ENCODE results near the gene IL25. TPM values are rescaled to one million over a fixed set of nuclear protein-coding genes. Genes with fewer than 3 reads are reported as not detected.
"Not testable (repeated sequence)": the region's sequence is repeated elsewhere in the genome, so short reads cannot be mapped to it uniquely, and the experiment has no call there.

Gene IL25
- total RNA-seq, 4 donors from 2014 or later, result 0.68 to 1.2 TPM; not detected in 2

DNA sequence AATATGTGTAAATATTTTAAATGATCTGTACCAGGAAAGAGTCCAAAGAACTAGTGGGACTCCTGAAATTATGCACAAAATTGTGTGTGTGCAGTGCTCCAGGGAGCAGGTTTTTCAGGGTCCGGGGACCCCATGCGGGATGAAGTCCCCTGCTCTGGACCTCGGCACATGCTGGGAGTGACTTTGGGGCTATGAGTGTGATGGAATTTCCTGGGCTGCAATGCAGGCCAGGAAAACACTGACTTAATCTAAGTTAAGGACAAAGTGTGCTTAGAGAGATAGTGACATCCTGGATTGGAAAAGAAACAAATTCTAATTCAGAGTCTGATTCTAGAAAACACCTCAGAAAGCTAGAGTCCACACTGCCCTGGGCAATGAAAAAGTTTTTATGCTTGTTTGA, 41.6 kb downstream of the IL25 start:
- WGBS, result 71% methylated on average over 3 of the region's 3 CpGs
- peaks cover 10% of the 10 kb centered on the region for H3K27me3 ChIP-seq
- no peak overlapping the region for H3K4me3 ChIP-seq
- no peak overlapping the region for H3K27ac ChIP-seq
- no peaks in the 10 kb centered on the region for H3K9me3 ChIP-seq
- TF ChIP-seq EP300 (IDR thresholded peaks at IDR 0.05), result no peak
- TF ChIP-seq POLR2AphosphoS5 (IDR thresholded peaks at IDR 0.05), result no peak
- no peak for TF ChIP-seq POLR2A (IDR thresholded peaks at IDR 0.05)
- TF ChIP-seq, protein P1, sequence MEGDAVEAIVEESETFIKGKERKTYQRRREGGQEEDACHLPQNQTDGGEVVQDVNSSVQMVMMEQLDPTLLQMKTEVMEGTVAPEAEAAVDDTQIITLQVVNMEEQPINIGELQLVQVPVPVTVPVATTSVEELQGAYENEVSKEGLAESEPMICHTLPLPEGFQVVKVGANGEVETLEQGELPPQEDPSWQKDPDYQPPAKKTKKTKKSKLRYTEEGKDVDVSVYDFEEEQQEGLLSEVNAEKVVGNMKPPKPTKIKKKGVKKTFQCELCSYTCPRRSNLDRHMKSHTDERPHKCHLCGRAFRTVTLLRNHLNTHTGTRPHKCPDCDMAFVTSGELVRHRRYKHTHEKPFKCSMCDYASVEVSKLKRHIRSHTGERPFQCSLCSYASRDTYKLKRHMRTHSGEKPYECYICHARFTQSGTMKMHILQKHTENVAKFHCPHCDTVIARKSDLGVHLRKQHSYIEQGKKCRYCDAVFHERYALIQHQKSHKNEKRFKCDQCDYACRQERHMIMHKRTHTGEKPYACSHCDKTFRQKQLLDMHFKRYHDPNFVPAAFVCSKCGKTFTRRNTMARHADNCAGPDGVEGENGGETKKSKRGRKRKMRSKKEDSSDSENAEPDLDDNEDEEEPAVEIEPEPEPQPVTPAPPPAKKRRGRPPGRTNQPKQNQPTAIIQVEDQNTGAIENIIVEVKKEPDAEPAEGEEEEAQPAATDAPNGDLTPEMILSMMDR (IDR thresholded peaks at IDR 0.05), result no peak
- DNase-seq (ENCODE audit: low spot score in 2 of 2), result no peak
- H3K36me3 ChIP-seq, result no peaks in the 10 kb centered on the region
- no peaks in the 10 kb centered on the region for H3K4me1 ChIP-seq

DNA sequence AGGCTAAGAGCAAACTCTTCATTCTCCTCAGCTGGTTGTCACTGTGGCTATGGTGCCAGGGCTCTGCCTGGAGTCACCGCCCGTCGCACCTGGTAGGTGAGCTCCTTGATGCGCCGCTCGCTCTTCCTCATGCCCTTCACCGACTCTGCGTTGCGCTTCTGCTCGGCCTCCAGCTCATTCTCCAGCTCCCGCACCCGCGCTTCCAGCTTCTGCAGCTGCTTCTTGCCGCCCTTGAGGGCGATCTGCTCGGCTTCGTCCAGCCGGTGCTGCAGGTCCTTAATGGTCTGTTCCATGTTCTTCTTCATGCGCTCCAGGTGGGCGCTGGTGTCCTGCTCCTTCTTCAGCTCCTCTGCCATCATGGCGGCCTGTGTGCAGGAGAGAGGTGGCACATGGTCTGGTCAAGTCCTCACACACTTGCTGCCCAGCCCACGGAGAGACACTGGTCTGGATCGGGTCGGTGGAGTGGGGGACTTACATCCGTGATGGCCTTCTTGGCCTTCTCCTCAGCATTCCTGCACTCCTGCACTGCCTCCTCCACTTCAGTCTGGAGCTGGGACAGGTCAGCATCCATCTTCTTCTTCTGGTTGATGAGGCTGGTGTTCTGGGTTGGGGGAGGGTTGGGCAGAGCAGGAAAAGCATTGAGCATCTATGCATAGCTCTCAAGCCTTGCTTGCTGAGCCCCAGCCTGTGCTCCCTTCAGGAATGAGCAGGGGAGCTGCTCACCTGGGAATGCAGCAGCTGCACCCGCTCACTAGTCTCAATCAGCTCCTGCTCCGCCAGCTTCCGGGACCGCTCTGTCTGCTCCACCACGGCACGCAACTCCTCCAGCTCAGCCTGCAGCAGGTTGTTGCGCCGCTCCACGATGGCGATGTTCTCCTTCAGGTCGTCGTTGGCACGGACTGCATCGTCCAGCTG, 42.6 kb downstream of the IL25 start:
- H3K4me1 ChIP-seq, result no peaks in the 10 kb centered on the region
- peaks cover 9% of the 10 kb centered on the region for H3K27me3 ChIP-seq
- 94% methylated on average over 39 of the region's 39 CpGs for WGBS
- H3K36me3 ChIP-seq, result no peaks in the 10 kb centered on the region
- H3K27ac ChIP-seq, result no peak overlapping the region
- no peak overlapping the region for H3K4me3 ChIP-seq
- H3K9me3 ChIP-seq, result no peaks in the 10 kb centered on the region
- no peak for DNase-seq (ENCODE audit: low spot score in 2 of 2)
- no peak for TF ChIP-seq POLR2AphosphoS5 (IDR thresholded peaks at IDR 0.05)
- TF ChIP-seq, protein P1 (IDR thresholded peaks at IDR 0.05), result no peak
- no peak for TF ChIP-seq POLR2A (IDR thresholded peaks at IDR 0.05)
- no peak for TF ChIP-seq EP300 (IDR thresholded peaks at IDR 0.05)

- no peaks in the 10 kb centered on the region for H3K9me3 ChIP-seq
- H3K27ac ChIP-seq, result no peak overlapping the region
- H3K4me3 ChIP-seq, result no peak overlapping the region
- no peak for DNase-seq (ENCODE audit: low spot score in 2 of 2)
- no peaks in the 10 kb centered on the region for H3K36me3 ChIP-seq
- TF ChIP-seq POLR2A (IDR thresholded peaks at IDR 0.05) (no peak), EP300 (IDR thresholded peaks at IDR 0.05) (no peak), POLR2AphosphoS5 (IDR thresholded peaks at IDR 0.05) (no peak)
- TF ChIP-seq, protein P1 (IDR thresholded peaks at IDR 0.05), result no peak
- peaks cover 3% of the 10 kb centered on the region for H3K27me3 ChIP-seq
- H3K4me1 ChIP-seq, result no peaks in the 10 kb centered on the region
- 77% methylated on average over 19 of the region's 21 CpGs for WGBS
Observed at GRCh38 chr14:23415821-23416778, 43.5 kb downstream of the IL25 start.

- Histone ChIP-seq H3K27me3 (peaks cover 3% of the 10 kb centered on the region), H3K36me3 (no peaks in the 10 kb centered on the region), H3K4me1 (no peaks in the 10 kb centered on the region), H3K9me3 (no peaks in the 10 kb centered on the region), H3K4me3 (no peak overlapping the region), H3K27ac (no peak overlapping the region)
- 91% methylated on average over 6 of the region's 11 CpGs for WGBS
- no peak for TF ChIP-seq POLR2AphosphoS5 (IDR thresholded peaks at IDR 0.05)
- no peak for TF ChIP-seq EP300 (IDR thresholded peaks at IDR 0.05)
- TF ChIP-seq POLR2A (IDR thresholded peaks at IDR 0.05), result no peak
- TF ChIP-seq, protein P1 (IDR thresholded peaks at IDR 0.05), result no peak
- no peak for DNase-seq (ENCODE audit: low spot score in 2 of 2)
Observed at GRCh38 chr14:23416801-23417200, 44.2 kb downstream of the IL25 start.

DNA sequence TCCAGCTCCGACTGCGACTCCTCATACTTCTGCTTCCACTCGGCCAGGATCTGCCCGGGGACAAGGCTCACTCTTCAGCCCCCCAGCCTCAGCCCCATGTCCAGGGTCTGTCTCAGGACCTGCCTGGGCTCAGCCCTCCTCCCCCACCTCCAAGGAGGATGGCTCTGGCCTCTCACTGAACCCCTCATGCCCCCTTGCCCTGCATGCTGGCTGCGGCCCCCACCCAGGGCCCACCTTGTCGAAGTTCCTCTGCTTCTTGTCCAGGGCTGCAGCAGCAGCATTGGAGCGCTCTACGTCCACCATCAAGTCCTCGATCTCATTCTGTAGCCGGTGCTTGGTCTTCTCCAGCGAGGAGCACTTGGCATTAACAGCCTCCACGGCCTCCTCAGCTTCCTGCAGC, 44.7 kb downstream of the IL25 start:
- H3K36me3 ChIP-seq; DNase-seq (ENCODE audit: low spot score in 2 of 2); H3K27me3 ChIP-seq; H3K9me3 ChIP-seq; H3K4me1 ChIP-seq; H3K27ac ChIP-seq; H3K4me3 ChIP-seq: not testable (repeated sequence)
- 85% methylated on average over 12 of the region's 12 CpGs for WGBS

Measured in suprapubic skin (tissue), 4 donors.